Measurements from ENCODE around the gene CTAGE8.
"Not testable (repeated sequence)": the region's sequence is repeated elsewhere in the genome, so short reads cannot be mapped to it uniquely, and the experiment has no call there.

CTAGE8 gene

DNA sequence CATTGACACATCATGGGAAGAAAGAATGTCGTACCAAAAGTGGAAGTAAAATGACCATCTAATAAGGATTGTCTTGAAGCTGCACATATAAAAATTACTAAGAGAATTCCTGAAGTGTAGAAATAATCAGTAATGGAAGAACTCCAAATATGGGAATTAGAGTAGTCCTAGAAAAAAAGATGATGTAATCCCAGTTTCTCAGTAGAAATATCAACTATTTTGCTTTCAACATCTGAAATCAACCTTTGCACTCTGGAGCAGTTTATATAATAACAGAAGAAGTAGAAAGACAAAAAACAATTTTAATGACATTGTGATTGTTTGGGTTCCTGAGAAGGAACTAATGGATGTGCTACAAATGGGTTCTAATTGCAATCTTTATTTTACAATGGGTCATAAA lies 36.0 kb downstream of the CTAGE8 start:
- not testable (repeated sequence) for DNase-seq; H3K27me3 ChIP-seq; H3K4me1 ChIP-seq; H3K9me3 ChIP-seq; H3K36me3 ChIP-seq; H3K4me3 ChIP-seq (ENCODE audit: low read depth, low read length)

GRCh38 chr7:144231027-144231426 lies 38.1 kb downstream of the CTAGE8 start:
- not testable (repeated sequence) for DNase-seq; H3K4me3 ChIP-seq (ENCODE audit: low read depth, low read length); H3K9me3 ChIP-seq; H3K36me3 ChIP-seq; H3K4me1 ChIP-seq; H3K27me3 ChIP-seq

GRCh38 chr7:144228810-144229209 lies 40.3 kb downstream of the CTAGE8 start:
- H3K4me1 ChIP-seq, DNase-seq: not testable (repeated sequence)

DNA sequence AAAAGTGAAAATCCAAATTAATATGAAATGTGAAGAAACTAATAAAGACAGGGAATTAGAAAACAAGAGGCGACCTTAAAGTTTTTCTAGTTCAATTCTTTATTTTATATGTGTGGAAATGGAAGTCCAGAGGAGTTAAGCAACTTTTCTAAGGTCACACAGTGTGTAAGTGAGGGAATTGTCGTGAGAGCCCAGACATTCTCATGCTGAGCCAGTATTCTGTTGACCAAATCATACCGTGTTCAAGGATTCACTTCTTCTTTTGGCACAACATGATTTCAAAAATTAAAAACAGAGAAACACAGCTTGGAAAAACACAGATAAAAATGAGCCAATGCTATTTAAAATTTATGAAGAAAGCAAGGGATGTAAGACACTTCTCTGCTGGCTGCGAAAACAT lies 42.2 kb downstream of the CTAGE8 start:
- not testable (repeated sequence) for H3K9me3 ChIP-seq; H3K4me3 ChIP-seq (ENCODE audit: low read depth, low read length); DNase-seq; H3K4me1 ChIP-seq; H3K27me3 ChIP-seq; H3K36me3 ChIP-seq

More at GRCh38 chr7:144228810-144229209, 40.3 kb downstream of the CTAGE8 start:
- not testable (repeated sequence) for H3K36me3 ChIP-seq; H3K4me3 ChIP-seq (ENCODE audit: low read depth, low read length); H3K27me3 ChIP-seq; H3K9me3 ChIP-seq

DNA sequence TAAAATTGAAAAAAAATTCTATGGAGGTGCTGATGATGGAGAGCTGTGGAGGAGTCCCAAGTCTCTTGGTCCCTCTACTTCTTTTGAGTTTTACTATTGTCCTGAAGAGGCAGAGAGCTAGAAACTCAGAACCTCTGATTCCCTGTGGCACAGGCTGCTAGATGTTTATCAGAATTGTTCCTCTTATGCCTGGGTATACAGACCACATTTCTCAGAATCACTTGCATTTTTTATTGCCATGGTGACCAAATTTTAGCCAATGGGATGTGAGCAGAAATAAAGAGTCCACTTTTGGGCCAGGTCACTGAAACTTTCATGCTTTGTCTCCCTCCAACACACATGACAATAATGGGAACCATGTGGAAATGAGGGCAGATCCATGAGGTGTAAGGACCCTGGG lies 45.4 kb downstream of the CTAGE8 start:
- not testable (repeated sequence) for H3K36me3 ChIP-seq; H3K4me3 ChIP-seq (ENCODE audit: low read depth, low read length); H3K4me1 ChIP-seq; DNase-seq; H3K27me3 ChIP-seq; H3K9me3 ChIP-seq

GRCh38 chr7:144220531-144220930 lies 48.6 kb downstream of the CTAGE8 start:
- DNase-seq, H3K9me3 ChIP-seq: not testable (repeated sequence)

GRCh38 chr7:144219149-144219548 lies 49.9 kb downstream of the CTAGE8 start:
- DNase-seq; H3K4me1 ChIP-seq; H3K9me3 ChIP-seq; H3K4me3 ChIP-seq (ENCODE audit: low read depth, low read length); H3K27me3 ChIP-seq; H3K36me3 ChIP-seq: not testable (repeated sequence)

More at GRCh38 chr7:144220531-144220930, 48.6 kb downstream of the CTAGE8 start:
- H3K4me3 ChIP-seq (ENCODE audit: low read depth, low read length); H3K27me3 ChIP-seq; H3K36me3 ChIP-seq; H3K4me1 ChIP-seq: not testable (repeated sequence)

DNA sequence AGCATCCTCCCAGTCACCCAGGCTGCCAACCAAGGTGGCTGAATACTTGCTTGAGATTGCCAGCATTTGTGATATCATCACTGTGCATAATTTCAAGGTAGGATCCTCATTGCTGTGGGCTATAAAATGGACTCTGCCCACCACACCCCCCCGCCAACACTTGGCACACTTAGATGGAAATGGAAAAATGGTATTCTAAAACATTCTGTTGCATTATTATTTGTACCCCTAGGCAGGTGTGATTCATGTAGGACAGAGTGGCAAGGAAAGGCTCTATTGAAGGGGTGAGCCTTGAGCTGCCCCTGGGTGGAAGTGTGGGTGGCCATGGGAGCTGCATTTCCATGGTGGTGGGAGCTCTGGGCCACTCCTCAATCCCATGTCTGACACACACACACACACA lies 50.5 kb downstream of the CTAGE8 start:
- not testable (repeated sequence) for H3K9me3 ChIP-seq; H3K36me3 ChIP-seq; H3K27me3 ChIP-seq; H3K4me1 ChIP-seq; DNase-seq; H3K4me3 ChIP-seq (ENCODE audit: low read depth, low read length)

DNA sequence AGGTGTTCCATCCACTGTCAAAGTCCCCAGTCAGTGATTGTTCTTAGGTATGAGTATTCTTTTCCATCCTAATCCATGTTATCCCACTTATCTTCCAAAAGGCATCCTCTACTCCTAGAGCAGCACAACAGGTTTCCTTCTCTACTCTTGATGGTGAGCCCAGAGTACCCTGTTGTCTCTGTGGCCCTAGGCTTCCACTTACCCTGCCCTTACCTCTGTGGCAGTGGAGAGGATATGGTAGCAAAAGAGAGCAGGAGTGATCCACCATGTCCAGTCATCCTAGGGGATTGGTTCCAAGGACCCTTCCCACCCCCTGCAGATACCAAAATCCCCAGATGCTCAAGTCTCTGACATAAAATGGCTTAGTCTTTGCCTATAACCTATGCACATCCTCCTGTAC lies 51.9 kb downstream of the CTAGE8 start:
- not testable (repeated sequence) for H3K36me3 ChIP-seq; H3K4me1 ChIP-seq; H3K9me3 ChIP-seq; DNase-seq; H3K4me3 ChIP-seq (ENCODE audit: low read depth, low read length); H3K27me3 ChIP-seq

Measured in BE2C (cell line).